K562 (cell line): Measurements from ENCODE around the gene RCE1.

Experiments
- CTCF ChIP-seq, 3 experiments: IDR thresholded peaks in 2 of 3; conservative IDR thresholded peaks in 1 of 3; 2 replicates each; pipeline ENCODE4 v1.5.1; 2011 to 2012; ENCODE audit warnings: low read length in 3 of 3, mild to moderate bottlenecking in 3 of 3, control low read depth in 2 of 3, improper control_type of control experiment in 1 of 3, inconsistent platforms in 1 of 3, low read depth in 1 of 3, mixed read lengths in 1 of 3, moderate library complexity in 1 of 3; ENCODE audit not compliant: insufficient read depth in 2 of 3
- EGR1 ChIP-seq: fragments of 450-650 bp; conservative IDR thresholded peaks from 2 replicates; pipeline ENCODE4 v1.6.1; 2017; ENCODE audit warnings: mild to moderate bottlenecking
- EP300 ChIP-seq: IDR thresholded peaks from 2 replicates; pipeline ENCODE4 v1.6.1; 2012; ENCODE audit warnings: low read length, improper control_type of control experiment
- STAT5B ChIP-seq: fragments of 250-450 bp; sonication (Bioruptor Pico); IDR thresholded peaks from 2 replicates; pipeline ENCODE4 v1.8.0; 2021; ENCODE audit warnings: mild to moderate bottlenecking, inconsistent platforms

GRCh38 chr11:66861774-66862558 is 18.7 kb downstream of the RCE1 start:
- TF ChIP-seq EGR1, result no peak
- no peak for TF ChIP-seq CTCF (IDR thresholded peaks at IDR 0.05 in 2 of 3, conservative IDR thresholded peaks at IDR 0.05 in 1 of 3; ENCODE audit: insufficient read depth in 2 of 3, low read depth in 1 of 3, low read length in 3 of 3)
- no peak for TF ChIP-seq STAT5B
- TF ChIP-seq EP300, result no peak
